Body of pancreas (tissue), 4 donors: ENCODE results near the gene AP3B1. TPM values are rescaled to one million over a fixed set of nuclear protein-coding genes. Genes with fewer than 3 reads are reported as not detected.

Experiments used
- ATAC-seq: fragments of 150-250 bp; one replicate; pipeline ENCODE4 v1.9.1; 2016
- DNase-seq, 4 donors: peaks; one replicate each; pipeline ENCODE4 v3.0.0-alpha.2; 2019
- H3K27ac ChIP-seq, 4 donors: fragments of 200-600 bp; sonication (generic); 1 replicate in 3 of 4; 2 replicates in 1 of 4; pipeline versions ENCODE4 v1.5.1 to v1.6.1; 2016 to 2019; ENCODE audit warnings: mild to moderate bottlenecking in 1 of 4, mixed read lengths in 1 of 4, moderate library complexity in 1 of 4
- H3K27me3 ChIP-seq, 2 donors: fragments of 200-600 bp; sonication (generic); one replicate each; pipeline ENCODE4 v1.6.0; 2016; ENCODE audit warnings: mild to moderate bottlenecking in 1 of 2
- H3K36me3 ChIP-seq, 2 donors: fragments of 200-600 bp; sonication (generic); replicated peaks in 1 of 2; 2 replicates each; pipeline ENCODE4 v1.5.1; 2016; ENCODE audit warnings: low read depth in 2 of 2; ENCODE audit not compliant: insufficient read depth in 1 of 2
- H3K4me1 ChIP-seq: fragments of 200-600 bp; sonication (generic); one replicate; pipeline ENCODE4 v1.6.0; 2016
- H3K4me3 ChIP-seq, 2 donors: fragments of 200-600 bp; sonication (generic); 1 replicate in 1 of 2; 2 replicates in 1 of 2; pipeline ENCODE4 v1.5.1; 2016 to 2019
- H3K9me3 ChIP-seq, 3 donors: fragments of 200-600 bp; sonication (generic); 1 replicate in 2 of 3; 2 replicates in 1 of 3; pipeline ENCODE4 v1.5.1; 2016
- CTCF ChIP-seq, 7 experiments: fragments of 450-650 bp in 4 of 7; fragments of 200-600 bp in 3 of 7; sonication (generic) in 3 of 7; IDR thresholded peaks; one replicate each; pipeline ENCODE4 v1.5.1; 2016 to 2019; ENCODE audit warnings: antibody characterized with exemption in 7 of 7
- POLR2A ChIP-seq, 3 donors: fragments of 450-650 bp; IDR thresholded peaks; one replicate each; pipeline ENCODE4 v1.6.1; 2016; ENCODE audit warnings: antibody characterized with exemption in 3 of 3, mild to moderate bottlenecking in 2 of 3
- WGBS, 2 donors: methylation state at CpG; one replicate each; pipeline ENCODE4 v1.1.5; 2017; 5-methylcytosine and 5-hydroxymethylcytosine counted together
- intact Hi-C: fragments of 100-400 bp; cut with DNase I; formaldehyde crosslinking; loops from one replicate; pipeline ENCODE4 v1.15.1; 2023
- total RNA-seq, 2 donors: library from RNA; depleted of rRNA; stranded (reverse); fragments of >200 nt; gene quantifications; one replicate each; pipeline ENCODE4 v1.1.0, GENCODE V29; 2016

The AP3B1 gene
- total RNA-seq, 2 donors from 2014 or later, result 23.6 to 32.3 TPM

GRCh38 chr5:78224358-78224757 is 70.1 kb downstream of the AP3B1 start:
- intact Hi-C loops, result no loop called here
- no peak for DNase-seq
- peaks cover 0 to 2% of the 10 kb centered on the region in 2 donors for H3K36me3 ChIP-seq
- no peak overlapping the region for H3K27ac ChIP-seq
- no peak overlapping the region for H3K4me3 ChIP-seq
- no peak for ATAC-seq
- peaks cover 0 to 5% (median 0%) of the 10 kb centered on the region in 3 donors for H3K9me3 ChIP-seq
- TF ChIP-seq POLR2A (IDR thresholded peaks at IDR 0.05) (no peak), CTCF (IDR thresholded peaks at IDR 0.05) (no peak)
- H3K4me1 ChIP-seq, result no peaks in the 10 kb centered on the region
- H3K27me3 ChIP-seq, result no peaks in the 10 kb centered on the region

- no peak for DNase-seq
- Histone ChIP-seq H3K4me1 (no peaks in the 10 kb centered on the region), H3K4me3 (no peak overlapping the region), H3K27me3 (no peaks in the 10 kb centered on the region), H3K36me3 (peaks cover 0 to 2% of the 10 kb centered on the region in 2 donors), H3K9me3 (peaks cover 0 to 5% (median 0%) of the 10 kb centered on the region in 3 donors), H3K27ac (no peak overlapping the region)
- intact Hi-C loops, result no loop called here
- no peak for ATAC-seq
- TF ChIP-seq CTCF (IDR thresholded peaks at IDR 0.05) (no peak), POLR2A (IDR thresholded peaks at IDR 0.05) (no peak)
- WGBS, 2 donors, result 77 to 84% methylated on average over 2 of the region's 2 CpGs
Observed at GRCh38 chr5:78221964-78222451, 72.5 kb downstream of the AP3B1 start.

GRCh38 chr5:78221467-78221866 is 73.0 kb downstream of the AP3B1 start:
- H3K27me3 ChIP-seq, result no peaks in the 10 kb centered on the region
- no peak overlapping the region for H3K27ac ChIP-seq
- intact Hi-C loops, result no loop called here
- ATAC-seq (no peak), DNase-seq (no peak)
- 96 to 97% methylated on average over 1 of the region's 1 CpG for WGBS, 2 donors
- H3K9me3 ChIP-seq, result peaks cover 0 to 5% (median 0%) of the 10 kb centered on the region in 3 donors
- no peak for TF ChIP-seq POLR2A (IDR thresholded peaks at IDR 0.05)
- TF ChIP-seq CTCF (IDR thresholded peaks at IDR 0.05), result no peak
- H3K4me3 ChIP-seq, result no peak overlapping the region
- no peaks in the 10 kb centered on the region for H3K4me1 ChIP-seq
- peaks cover 0 to 2% of the 10 kb centered on the region in 2 donors for H3K36me3 ChIP-seq

GRCh38 chr5:78215972-78216371 is 78.5 kb downstream of the AP3B1 start:
- no peak overlapping the region for H3K4me3 ChIP-seq
- H3K4me1 ChIP-seq, result no peaks in the 10 kb centered on the region
- H3K9me3 ChIP-seq, result no peaks in the 10 kb centered on the region
- no peaks in the 10 kb centered on the region for H3K27me3 ChIP-seq
- TF ChIP-seq POLR2A (IDR thresholded peaks at IDR 0.05), result no peak
- intact Hi-C loops, result no loop called here
- no peak for ATAC-seq
- H3K36me3 ChIP-seq, result no peaks in the 10 kb centered on the region
- no peak overlapping the region for H3K27ac ChIP-seq
- WGBS, 2 donors, result 73 to 75% methylated on average over 4 of the region's 4 CpGs
- no peak for DNase-seq

GRCh38 chr5:78215565-78215964 is 78.9 kb downstream of the AP3B1 start:
- H3K36me3 ChIP-seq, result no peaks in the 10 kb centered on the region
- WGBS, 2 donors, result 72 to 74% methylated on average over 1 of the region's 1 CpG
- intact Hi-C loops, result no loop called here
- no peak overlapping the region for H3K27ac ChIP-seq
- no peaks in the 10 kb centered on the region for H3K4me1 ChIP-seq
- no peak for TF ChIP-seq CTCF (IDR thresholded peaks at IDR 0.05)
- no peaks in the 10 kb centered on the region for H3K9me3 ChIP-seq
- no peaks in the 10 kb centered on the region for H3K27me3 ChIP-seq
- DNase-seq (no peak), ATAC-seq (no peak)
- H3K4me3 ChIP-seq, result no peak overlapping the region
